HepG2 (cell line): ENCODE results near the gene AGAP1. TPM values are rescaled to one million over a fixed set of nuclear protein-coding genes. Genes with fewer than 3 reads are reported as not detected.

ENCODE experiments used
- EP300 ChIP-seq, 3 experiments: sonication (generic) in 1 of 3; formaldehyde crosslinking in 1 of 3; IDR thresholded peaks; 2 replicates each; pipeline versions ENCODE4 v1.5.1 to v1.6.1; 2011 to 2020; ENCODE audit warnings: low read depth in 2 of 3, low read length in 2 of 3, borderline replicate concordance in 1 of 3, improper control_type of control experiment in 1 of 3, mild to moderate bottlenecking in 1 of 3, missing genetic modification reagents in 1 of 3, moderate library complexity in 1 of 3
- HDAC2 ChIP-seq: sonication (generic); formaldehyde crosslinking; IDR thresholded peaks from 2 replicates; pipeline ENCODE4 v1.4.0; 2020; ENCODE audit warnings: missing genetic modification reagents
- SIX1 ChIP-seq: sonication (generic); formaldehyde crosslinking; IDR thresholded peaks from 2 replicates; pipeline ENCODE4 v1.4.0; 2020; ENCODE audit warnings: missing genetic modification reagents, borderline replicate concordance
- STAG1 ChIP-seq: sonication (generic); formaldehyde crosslinking; IDR thresholded peaks from 2 replicates; pipeline ENCODE4 v1.4.0; 2020; ENCODE audit warnings: missing genetic modification reagents
- ZNF382 ChIP-seq: sonication (generic); formaldehyde crosslinking; IDR thresholded peaks from 2 replicates; pipeline ENCODE4 v1.5.0; 2020; ENCODE audit warnings: missing genetic modification reagents, mild to moderate bottlenecking, borderline replicate concordance
- ZNF446 ChIP-seq: sonication (generic); formaldehyde crosslinking; IDR thresholded peaks from 2 replicates; pipeline ENCODE4 v1.5.0; 2020; ENCODE audit warnings: mild to moderate bottlenecking, missing genetic modification reagents
- ZSCAN22 ChIP-seq: sonication (generic); formaldehyde crosslinking; IDR thresholded peaks from 2 replicates; pipeline ENCODE4 v1.4.0; 2020; ENCODE audit warnings: mild to moderate bottlenecking, missing genetic modification reagents
- polyA plus RNA-seq, 8 experiments: library from polyadenylated mRNA; depleted of rRNA in 3 of 8; stranded (reverse) in 7 of 8; unstranded in 1 of 8; fragments of >200 nt; fragmentation: Illumina TruSeq in 4 of 8; extraction: Trizol in 4 of 8; gene quantifications; 2 replicates each; pipeline versions ENCODE4 v1.2.1 to v1.2.3, GENCODE V29; 2011 to 2016; ENCODE audit warnings: low read depth in 4 of 8, missing spikeins in 1 of 8, mixed read lengths in 1 of 8; ENCODE audit not compliant: insufficient read depth in 1 of 8
- total RNA-seq, 5 experiments: library from RNA; depleted of rRNA; stranded (reverse); fragments of >200 nt; fragmentation: Illumina TruSeq; extraction: Trizol; gene quantifications; 2 replicates each; pipeline ENCODE4 v1.2.3, GENCODE V29; 2016; ENCODE audit warnings: low read depth in 1 of 5
- TF ChIP-seq, protein P1 (sequence below): sonication (generic); formaldehyde crosslinking; IDR thresholded peaks from 2 replicates; pipeline ENCODE4 v1.9.0; 2021; ENCODE audit warnings: missing genetic modification reagents, mild to moderate bottlenecking, borderline replicate concordance
- TF ChIP-seq, protein P2 (sequence below): sonication (generic); formaldehyde crosslinking; IDR thresholded peaks from 2 replicates; pipeline ENCODE4 v1.5.0; 2020; ENCODE audit warnings: mild to moderate bottlenecking, missing genetic modification reagents, moderate library complexity
- TF ChIP-seq, protein P3 (sequence below): sonication (generic); formaldehyde crosslinking; IDR thresholded peaks from 2 replicates; pipeline ENCODE4 v1.5.0; 2020; ENCODE audit warnings: missing genetic modification reagents
- TF ChIP-seq, protein P4 (sequence below), 2 experiments: sonication (generic) in 1 of 2; formaldehyde crosslinking in 1 of 2; IDR thresholded peaks; 2 replicates each; pipeline versions ENCODE4 v1.6.1 to v1.9.0; 2014 to 2022; ENCODE audit warnings: antibody characterized with exemption in 1 of 2, borderline replicate concordance in 1 of 2, inconsistent platforms in 1 of 2, low read depth in 1 of 2, missing genetic modification reagents in 1 of 2

AGAP1 gene
- total and polyA plus RNA-seq, 2 of the 13 experiments (the other 11 are each of a cell fraction or from before 2014, with no cell fraction given) = 21.2 to 32.7 TPM

DNA sequence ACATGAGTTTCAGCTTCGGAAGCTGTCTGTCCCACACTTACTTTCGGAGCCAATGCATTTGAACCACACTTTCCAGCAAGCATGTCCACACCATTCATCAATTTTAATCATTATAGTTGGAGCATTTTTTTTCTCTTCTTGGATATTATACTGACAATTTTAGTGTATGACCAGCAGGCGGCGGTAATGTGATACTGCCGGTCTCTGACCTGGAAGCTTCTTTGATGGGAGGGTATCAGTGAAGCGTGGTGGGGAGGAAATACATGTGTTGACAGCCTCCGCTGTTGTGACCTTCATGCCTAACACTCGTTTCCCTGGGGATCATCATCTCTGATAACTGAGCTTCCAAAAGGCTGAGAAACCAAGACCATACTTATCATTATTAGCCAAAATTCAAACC lies 442.6 kb downstream of the AGAP1 start (continued):
- TF ChIP-seq EP300 (IDR thresholded peaks at IDR 0.05; ENCODE audit: low read depth in 2 of 2, low read length in 2 of 2) = no peak
- TF ChIP-seq EP300 (CRISPR knock-in tag; IDR thresholded peaks at IDR 0.05; ENCODE audit: borderline replicate concordance) = no peak
- TF ChIP-seq, protein P1, sequence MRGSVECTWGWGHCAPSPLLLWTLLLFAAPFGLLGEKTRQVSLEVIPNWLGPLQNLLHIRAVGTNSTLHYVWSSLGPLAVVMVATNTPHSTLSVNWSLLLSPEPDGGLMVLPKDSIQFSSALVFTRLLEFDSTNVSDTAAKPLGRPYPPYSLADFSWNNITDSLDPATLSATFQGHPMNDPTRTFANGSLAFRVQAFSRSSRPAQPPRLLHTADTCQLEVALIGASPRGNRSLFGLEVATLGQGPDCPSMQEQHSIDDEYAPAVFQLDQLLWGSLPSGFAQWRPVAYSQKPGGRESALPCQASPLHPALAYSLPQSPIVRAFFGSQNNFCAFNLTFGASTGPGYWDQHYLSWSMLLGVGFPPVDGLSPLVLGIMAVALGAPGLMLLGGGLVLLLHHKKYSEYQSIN (CRISPR knock-in tag) = no peak
- no peak for TF ChIP-seq ZNF382 (CRISPR knock-in tag)
- TF ChIP-seq, protein P2, sequence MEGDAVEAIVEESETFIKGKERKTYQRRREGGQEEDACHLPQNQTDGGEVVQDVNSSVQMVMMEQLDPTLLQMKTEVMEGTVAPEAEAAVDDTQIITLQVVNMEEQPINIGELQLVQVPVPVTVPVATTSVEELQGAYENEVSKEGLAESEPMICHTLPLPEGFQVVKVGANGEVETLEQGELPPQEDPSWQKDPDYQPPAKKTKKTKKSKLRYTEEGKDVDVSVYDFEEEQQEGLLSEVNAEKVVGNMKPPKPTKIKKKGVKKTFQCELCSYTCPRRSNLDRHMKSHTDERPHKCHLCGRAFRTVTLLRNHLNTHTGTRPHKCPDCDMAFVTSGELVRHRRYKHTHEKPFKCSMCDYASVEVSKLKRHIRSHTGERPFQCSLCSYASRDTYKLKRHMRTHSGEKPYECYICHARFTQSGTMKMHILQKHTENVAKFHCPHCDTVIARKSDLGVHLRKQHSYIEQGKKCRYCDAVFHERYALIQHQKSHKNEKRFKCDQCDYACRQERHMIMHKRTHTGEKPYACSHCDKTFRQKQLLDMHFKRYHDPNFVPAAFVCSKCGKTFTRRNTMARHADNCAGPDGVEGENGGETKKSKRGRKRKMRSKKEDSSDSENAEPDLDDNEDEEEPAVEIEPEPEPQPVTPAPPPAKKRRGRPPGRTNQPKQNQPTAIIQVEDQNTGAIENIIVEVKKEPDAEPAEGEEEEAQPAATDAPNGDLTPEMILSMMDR (CRISPR knock-in tag) = peak; percentile 66
- no peak for TF ChIP-seq ZNF446
- peak; percentile 64 for TF ChIP-seq STAG1
- TF ChIP-seq HDAC2 = no peak
- TF ChIP-seq SIX1 (CRISPR knock-in tag) = 0 out of 2 replicates have a peak, but pooled peaks have one; percentile 22
- TF ChIP-seq, protein P3, sequence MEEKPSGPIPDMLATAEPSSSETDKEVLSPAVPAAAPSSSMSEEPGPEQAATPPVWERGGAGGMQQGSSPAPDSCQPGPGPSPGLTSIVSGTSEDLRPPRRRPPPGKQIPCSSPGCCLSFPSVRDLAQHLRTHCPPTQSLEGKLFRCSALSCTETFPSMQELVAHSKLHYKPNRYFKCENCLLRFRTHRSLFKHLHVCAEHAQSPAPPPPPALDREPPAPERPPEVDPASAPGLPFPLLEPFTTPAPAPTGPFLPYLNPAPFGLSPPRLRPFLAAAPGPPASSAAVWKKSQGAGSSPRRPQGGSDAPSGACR (CRISPR knock-in tag) = no peak
- TF ChIP-seq, protein P4, sequence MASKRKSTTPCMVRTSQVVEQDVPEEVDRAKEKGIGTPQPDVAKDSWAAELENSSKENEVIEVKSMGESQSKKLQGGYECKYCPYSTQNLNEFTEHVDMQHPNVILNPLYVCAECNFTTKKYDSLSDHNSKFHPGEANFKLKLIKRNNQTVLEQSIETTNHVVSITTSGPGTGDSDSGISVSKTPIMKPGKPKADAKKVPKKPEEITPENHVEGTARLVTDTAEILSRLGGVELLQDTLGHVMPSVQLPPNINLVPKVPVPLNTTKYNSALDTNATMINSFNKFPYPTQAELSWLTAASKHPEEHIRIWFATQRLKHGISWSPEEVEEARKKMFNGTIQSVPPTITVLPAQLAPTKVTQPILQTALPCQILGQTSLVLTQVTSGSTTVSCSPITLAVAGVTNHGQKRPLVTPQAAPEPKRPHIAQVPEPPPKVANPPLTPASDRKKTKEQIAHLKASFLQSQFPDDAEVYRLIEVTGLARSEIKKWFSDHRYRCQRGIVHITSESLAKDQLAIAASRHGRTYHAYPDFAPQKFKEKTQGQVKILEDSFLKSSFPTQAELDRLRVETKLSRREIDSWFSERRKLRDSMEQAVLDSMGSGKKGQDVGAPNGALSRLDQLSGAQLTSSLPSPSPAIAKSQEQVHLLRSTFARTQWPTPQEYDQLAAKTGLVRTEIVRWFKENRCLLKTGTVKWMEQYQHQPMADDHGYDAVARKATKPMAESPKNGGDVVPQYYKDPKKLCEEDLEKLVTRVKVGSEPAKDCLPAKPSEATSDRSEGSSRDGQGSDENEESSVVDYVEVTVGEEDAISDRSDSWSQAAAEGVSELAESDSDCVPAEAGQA (IDR thresholded peaks at IDR 0.05; ENCODE audit: low read depth) = no peak
- TF ChIP-seq, protein P4 (CRISPR knock-in tag; IDR thresholded peaks at IDR 0.05; ENCODE audit: borderline replicate concordance) = no peak
- TF ChIP-seq ZSCAN22 (CRISPR knock-in tag) = no peak
